Measurements from ENCODE around the gene CEND1. TPM values are rescaled to one million over a fixed set of nuclear protein-coding genes. Genes with fewer than 3 reads are reported as not detected.

CEND1 gene
- total RNA-seq, 4 donors from 2014 or later = 0.17 to 2.9 (median 0.58) TPM

DNA sequence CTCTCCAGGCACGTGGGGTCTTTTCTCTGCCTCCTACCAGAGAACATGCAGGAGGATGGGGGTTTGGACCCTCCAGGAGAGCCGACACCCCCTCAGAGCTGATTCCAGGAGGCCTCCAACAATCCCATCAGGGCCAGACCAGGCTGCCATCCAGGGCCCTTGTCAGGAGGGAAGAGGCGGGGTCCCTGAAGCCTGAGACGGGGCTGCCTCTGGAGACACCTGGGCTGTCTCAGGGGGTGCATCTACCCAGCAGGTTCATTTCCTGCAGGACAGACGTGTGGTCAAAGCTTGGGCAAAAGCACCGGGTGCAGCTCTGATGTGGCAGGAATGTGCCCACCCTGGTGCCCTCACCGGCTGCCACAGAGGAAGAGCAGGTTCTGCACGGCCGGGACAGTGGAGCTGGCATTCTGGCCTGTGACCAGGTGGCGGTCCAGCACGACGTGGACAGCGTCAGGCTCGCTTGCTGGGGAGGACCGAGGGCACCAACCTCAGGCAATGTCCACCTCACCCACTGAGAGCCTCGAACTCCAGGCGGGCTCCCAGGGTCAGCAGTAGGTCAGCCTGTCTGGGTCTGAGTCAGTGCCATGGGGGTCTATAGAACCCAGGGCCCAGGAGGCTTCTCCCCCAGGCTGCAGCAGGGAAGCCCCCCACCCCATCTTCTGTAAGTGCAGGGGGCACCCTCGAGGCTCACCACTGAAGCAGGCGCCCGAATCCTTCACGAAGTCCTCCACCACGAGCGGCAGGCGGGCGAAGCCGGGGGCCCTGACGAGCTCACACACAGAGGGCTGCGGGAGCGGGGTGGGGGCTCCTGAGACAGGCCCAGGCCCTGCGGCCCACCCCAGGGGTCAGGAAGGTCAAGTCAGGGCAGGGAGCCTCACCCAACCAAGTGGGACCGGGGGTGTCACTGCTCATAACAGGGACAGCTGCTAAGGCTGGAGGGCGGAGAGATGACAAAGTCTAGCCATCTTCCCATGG lies 19.0 kb downstream of the CEND1 start:
- H3K4me1 ChIP-seq = peaks cover 0 to 42% (median 11%) of the 10 kb centered on the region in 3 donors
- H3K4me3 ChIP-seq = no peak overlapping the region
- 67% methylated on average over 1 of the region's 32 CpGs; no CpG with 5 or more reads in 1 of the 2 donors for WGBS, 2 donors (ENCODE audit: low coverage in 1 of 2)
- H3K27me3 ChIP-seq = no peaks in the 10 kb centered on the region
- ATAC-seq = no peak
- TF ChIP-seq POLR2AphosphoS5 (IDR thresholded peaks at IDR 0.05) = no peak
- no peak for TF ChIP-seq POLR2A (IDR thresholded peaks at IDR 0.05)
- TF ChIP-seq, protein P1, sequence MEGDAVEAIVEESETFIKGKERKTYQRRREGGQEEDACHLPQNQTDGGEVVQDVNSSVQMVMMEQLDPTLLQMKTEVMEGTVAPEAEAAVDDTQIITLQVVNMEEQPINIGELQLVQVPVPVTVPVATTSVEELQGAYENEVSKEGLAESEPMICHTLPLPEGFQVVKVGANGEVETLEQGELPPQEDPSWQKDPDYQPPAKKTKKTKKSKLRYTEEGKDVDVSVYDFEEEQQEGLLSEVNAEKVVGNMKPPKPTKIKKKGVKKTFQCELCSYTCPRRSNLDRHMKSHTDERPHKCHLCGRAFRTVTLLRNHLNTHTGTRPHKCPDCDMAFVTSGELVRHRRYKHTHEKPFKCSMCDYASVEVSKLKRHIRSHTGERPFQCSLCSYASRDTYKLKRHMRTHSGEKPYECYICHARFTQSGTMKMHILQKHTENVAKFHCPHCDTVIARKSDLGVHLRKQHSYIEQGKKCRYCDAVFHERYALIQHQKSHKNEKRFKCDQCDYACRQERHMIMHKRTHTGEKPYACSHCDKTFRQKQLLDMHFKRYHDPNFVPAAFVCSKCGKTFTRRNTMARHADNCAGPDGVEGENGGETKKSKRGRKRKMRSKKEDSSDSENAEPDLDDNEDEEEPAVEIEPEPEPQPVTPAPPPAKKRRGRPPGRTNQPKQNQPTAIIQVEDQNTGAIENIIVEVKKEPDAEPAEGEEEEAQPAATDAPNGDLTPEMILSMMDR (IDR thresholded peaks at IDR 0.05) = no peak
- no peak for TF ChIP-seq EP300 (IDR thresholded peaks at IDR 0.05)
- H3K9me3 ChIP-seq = no peaks in the 10 kb centered on the region
- H3K36me3 ChIP-seq = peaks cover 0 to 88% of the 10 kb centered on the region in 2 donors
- H3K27ac ChIP-seq = no peak overlapping the region

DNA sequence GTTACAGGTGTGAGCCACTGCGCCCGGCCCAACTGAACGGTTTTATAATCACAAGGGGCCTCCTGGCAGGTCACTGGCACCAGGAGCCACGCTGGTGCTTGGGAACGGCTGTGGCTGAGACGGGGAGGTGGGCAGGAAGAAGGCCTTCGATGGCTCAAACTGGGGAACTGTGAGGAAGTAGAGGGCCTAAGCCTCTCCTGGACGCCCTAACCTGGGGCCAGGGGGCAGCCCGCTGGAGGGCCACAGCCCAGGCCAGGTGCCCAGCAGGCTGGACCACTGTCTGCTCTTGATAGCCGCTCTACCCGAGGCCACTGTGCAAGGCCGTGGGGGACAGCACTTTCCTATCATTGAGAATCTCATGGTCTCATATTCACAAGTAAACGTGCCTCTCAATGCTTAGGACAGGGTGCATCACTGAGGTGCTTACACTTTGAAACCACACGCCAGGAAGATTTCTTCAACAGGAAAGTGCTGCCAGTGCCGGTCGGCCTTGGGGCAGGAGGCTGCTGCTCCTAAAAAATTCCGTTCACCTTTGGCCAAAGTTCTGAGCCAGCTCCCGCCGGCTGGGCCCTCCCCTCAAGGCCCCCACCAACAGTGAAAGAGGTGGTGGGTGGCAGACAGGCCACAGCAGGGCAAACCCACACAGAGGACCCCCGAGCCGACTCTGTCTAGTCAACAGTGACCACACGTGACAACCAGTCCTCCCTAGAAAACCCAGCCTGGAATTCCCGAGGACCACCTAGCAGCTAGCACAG lies 19.8 kb downstream of the CEND1 start:
- ATAC-seq = no peak
- TF ChIP-seq, protein P1 (IDR thresholded peaks at IDR 0.05) = no peak
- TF ChIP-seq POLR2A (IDR thresholded peaks at IDR 0.05) = no peak
- no peak for TF ChIP-seq POLR2AphosphoS5 (IDR thresholded peaks at IDR 0.05)
- no peak for TF ChIP-seq EP300 (IDR thresholded peaks at IDR 0.05)
- no peaks in the 10 kb centered on the region for H3K27me3 ChIP-seq
- peaks cover 0 to 34% (median 3%) of the 10 kb centered on the region in 3 donors for H3K4me1 ChIP-seq
- no peak overlapping the region for H3K4me3 ChIP-seq
- no peaks in the 10 kb centered on the region for H3K9me3 ChIP-seq
- peaks cover 0 to 97% of the 10 kb centered on the region in 2 donors for H3K36me3 ChIP-seq
- 80 to 85% methylated on average over 1 to 4 of the region's 23 CpGs for WGBS, 2 donors (ENCODE audit: low coverage in 1 of 2)
- H3K27ac ChIP-seq = no peak overlapping the region

DNA sequence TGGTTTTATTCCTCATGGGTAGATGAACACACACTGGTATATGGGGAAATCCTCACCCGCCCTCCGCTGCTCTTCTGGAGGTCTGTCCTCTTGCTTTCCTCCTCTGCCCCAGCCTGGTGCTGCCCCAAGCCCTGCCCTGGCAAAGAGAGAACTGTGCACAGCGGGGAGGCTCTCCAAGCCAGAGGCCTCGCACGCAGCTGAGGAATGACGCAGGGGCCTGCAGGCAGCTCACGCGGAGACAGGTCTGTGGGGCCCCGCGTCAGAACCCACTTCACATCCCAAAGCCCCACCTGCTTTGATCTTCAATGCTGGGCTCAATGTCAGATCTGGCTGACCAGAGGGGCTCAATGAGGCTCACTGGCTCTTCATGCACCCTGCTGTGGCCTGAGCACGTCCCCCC lies 22.7 kb downstream of the CEND1 start:
- H3K27me3 ChIP-seq = no peaks in the 10 kb centered on the region
- WGBS, 2 donors (ENCODE audit: low coverage in 1 of 2) = 80 to 87% methylated on average over 1 to 3 of the region's 11 CpGs
- no peak for TF ChIP-seq POLR2A (IDR thresholded peaks at IDR 0.05)
- TF ChIP-seq, protein P1 (IDR thresholded peaks at IDR 0.05) = no peak
- no peak for TF ChIP-seq EP300 (IDR thresholded peaks at IDR 0.05)
- TF ChIP-seq POLR2AphosphoS5 (IDR thresholded peaks at IDR 0.05) = no peak
- no peak overlapping the region for H3K4me3 ChIP-seq
- no peak overlapping the region for H3K27ac ChIP-seq
- H3K9me3 ChIP-seq = no peaks in the 10 kb centered on the region
- ATAC-seq = no peak
- peaks cover 0 to 6% (median 0%) of the 10 kb centered on the region in 3 donors for H3K4me1 ChIP-seq
- peaks cover 0 to 98% of the 10 kb centered on the region in 2 donors for H3K36me3 ChIP-seq

DNA sequence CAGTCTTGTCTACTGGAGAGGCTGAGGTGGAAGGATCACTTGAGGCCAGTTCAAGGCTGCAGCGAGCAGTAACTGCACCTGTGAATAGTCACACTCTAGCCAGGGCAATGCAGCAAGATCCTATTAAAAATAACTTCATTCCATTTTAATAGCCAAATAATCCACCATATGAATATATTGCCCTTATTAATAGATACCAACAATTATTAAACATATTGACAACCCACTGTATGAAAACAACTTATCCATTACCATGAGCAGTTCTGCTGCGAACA lies 23.0 kb downstream of the CEND1 start:
- WGBS, 2 donors (ENCODE audit: low coverage in 1 of 2) = 92 to 100% methylated on average over 1 to 2 of the region's 2 CpGs
- peaks cover 0 to 98% of the 10 kb centered on the region in 2 donors for H3K36me3 ChIP-seq
- no peak for ATAC-seq

More for the DNA sequence above, 23.0 kb downstream of the CEND1 start:
- H3K27ac ChIP-seq = no peak overlapping the region
- no peaks in the 10 kb centered on the region for H3K9me3 ChIP-seq
- peaks cover 0 to 2% (median 0%) of the 10 kb centered on the region in 3 donors for H3K4me1 ChIP-seq
- no peaks in the 10 kb centered on the region for H3K27me3 ChIP-seq
- TF ChIP-seq EP300 (IDR thresholded peaks at IDR 0.05) = no peak
- no peak for TF ChIP-seq POLR2A (IDR thresholded peaks at IDR 0.05)
- TF ChIP-seq, protein P1 (IDR thresholded peaks at IDR 0.05) = no peak
- TF ChIP-seq POLR2AphosphoS5 (IDR thresholded peaks at IDR 0.05) = no peak
- H3K4me3 ChIP-seq = no peak overlapping the region

All from gastroesophageal sphincter (tissue), 4 donors.